ENCODE measurements around the gene ATXN2.
A peak's percentile ranks its signal among the peaks of the same experiment; 100 is the strongest.

The ATXN2 gene

GRCh38 chr12:111532751-111533150 lies 66.4 kb downstream of the ATXN2 start:
- no peak for TF ChIP-seq CTCF (IDR thresholded peaks at IDR 0.05)
- intact Hi-C loops (cut with DNase I; ENCODE audit: low total_unique reads) = loop anchor here (10.0 kb wide), 1 partner anchor 148 kb away; no protein-coding TSS in a partner anchor
- H3K27ac ChIP-seq = no peak overlapping the region
- H3K36me3 ChIP-seq = peaks cover 29 to 55% (median 30%) of the 10 kb centered on the region in 3 donors
- H3K27me3 ChIP-seq = no peaks in the 10 kb centered on the region
- no peak for DNase-seq
- no peaks in the 10 kb centered on the region for H3K9me3 ChIP-seq
- H3K4me1 ChIP-seq = no peaks in the 10 kb centered on the region
- H3K4me3 ChIP-seq = no peak overlapping the region

GRCh38 chr12:111529424-111530368 lies 69.4 kb downstream of the ATXN2 start:
- Histone ChIP-seq H3K4me1 (no peaks in the 10 kb centered on the region), H3K4me3 (no peak overlapping the region), H3K36me3 (peaks cover 19 to 64% (median 27%) of the 10 kb centered on the region in 3 donors), H3K27me3 (no peaks in the 10 kb centered on the region), H3K27ac (no peak overlapping the region), H3K9me3 (no peaks in the 10 kb centered on the region)
- TF ChIP-seq CTCF (IDR thresholded peaks at IDR 0.05) = peak; percentile 55 to 56
- intact Hi-C loops (cut with DNase I; ENCODE audit: low total_unique reads) = loop anchor here (10.0 kb wide), 1 partner anchor 145 kb away; no protein-coding TSS in a partner anchor
- DNase-seq = no peak

GRCh38 chr12:111523587-111524167 lies 75.4 kb downstream of the ATXN2 start:
- Histone ChIP-seq H3K36me3 (peaks cover 54 to 86% (median 59%) of the 10 kb centered on the region in 3 donors), H3K27me3 (no peaks in the 10 kb centered on the region), H3K4me1 (no peaks in the 10 kb centered on the region), H3K9me3 (no peaks in the 10 kb centered on the region), H3K27ac (no peak overlapping the region), H3K4me3 (no peak overlapping the region)
- no peak for DNase-seq
- no peak for TF ChIP-seq CTCF (IDR thresholded peaks at IDR 0.05)
- intact Hi-C loops (cut with DNase I; ENCODE audit: low total_unique reads) = no loop called here

- intact Hi-C loops (cut with DNase I; ENCODE audit: low total_unique reads) = no loop called here
- H3K36me3 ChIP-seq = peaks cover 56 to 92% (median 74%) of the 10 kb centered on the region in 3 donors
Observed at GRCh38 chr12:111521801-111522200, 77.3 kb downstream of the ATXN2 start.

GRCh38 chr12:111519937-111520336 lies 79.2 kb downstream of the ATXN2 start:
- TF ChIP-seq CTCF (IDR thresholded peaks at IDR 0.05) = no peak
- DNase-seq = no peak
- H3K4me1 ChIP-seq = no peaks in the 10 kb centered on the region
- no peak overlapping the region for H3K4me3 ChIP-seq
- intact Hi-C loops (cut with DNase I; ENCODE audit: low total_unique reads) = no loop called here
- peaks cover 50 to 85% (median 74%) of the 10 kb centered on the region in 3 donors for H3K36me3 ChIP-seq
- no peak overlapping the region for H3K27ac ChIP-seq
- no peaks in the 10 kb centered on the region for H3K27me3 ChIP-seq
- no peaks in the 10 kb centered on the region for H3K9me3 ChIP-seq

More at GRCh38 chr12:111521801-111522200, 77.3 kb downstream of the ATXN2 start:
- Histone ChIP-seq H3K27ac (no peak overlapping the region), H3K4me1 (no peaks in the 10 kb centered on the region), H3K27me3 (no peaks in the 10 kb centered on the region), H3K9me3 (no peaks in the 10 kb centered on the region), H3K4me3 (no peak overlapping the region)
- no peak for DNase-seq
- TF ChIP-seq CTCF (IDR thresholded peaks at IDR 0.05) = no peak
